ENCODE data around the gene ATP10A. TPM values are rescaled to one million over a fixed set of nuclear protein-coding genes. Genes with fewer than 3 reads are reported as not detected.

The ATP10A gene
- total RNA-seq, 1 experiment from 2014 or later: not detected

DNA sequence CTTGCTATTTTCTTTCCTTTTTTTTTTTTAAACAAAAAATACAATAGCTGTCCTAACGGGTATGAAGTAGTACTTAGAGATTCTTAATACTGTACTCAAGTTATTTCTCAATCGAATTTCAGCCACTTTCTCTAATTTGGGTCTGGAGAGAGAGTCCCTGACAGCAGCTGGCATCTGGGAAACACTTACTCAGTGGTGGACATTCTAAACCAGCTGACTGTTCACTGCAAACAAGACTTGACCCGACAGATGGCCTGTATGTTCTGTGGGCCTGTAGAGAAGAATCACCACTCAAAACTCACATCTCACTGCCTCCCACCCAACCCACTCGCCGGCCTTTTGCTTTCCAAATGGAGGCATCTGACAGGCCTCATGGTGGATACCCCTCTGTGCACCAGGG is 199.6 kb downstream of the ATP10A start:
- no TSS peak for BruUV-seq (replicated peaks)
- intact Hi-C loops (cut with micrococcal nuclease): no loop called here
- TF ChIP-seq, protein P1, sequence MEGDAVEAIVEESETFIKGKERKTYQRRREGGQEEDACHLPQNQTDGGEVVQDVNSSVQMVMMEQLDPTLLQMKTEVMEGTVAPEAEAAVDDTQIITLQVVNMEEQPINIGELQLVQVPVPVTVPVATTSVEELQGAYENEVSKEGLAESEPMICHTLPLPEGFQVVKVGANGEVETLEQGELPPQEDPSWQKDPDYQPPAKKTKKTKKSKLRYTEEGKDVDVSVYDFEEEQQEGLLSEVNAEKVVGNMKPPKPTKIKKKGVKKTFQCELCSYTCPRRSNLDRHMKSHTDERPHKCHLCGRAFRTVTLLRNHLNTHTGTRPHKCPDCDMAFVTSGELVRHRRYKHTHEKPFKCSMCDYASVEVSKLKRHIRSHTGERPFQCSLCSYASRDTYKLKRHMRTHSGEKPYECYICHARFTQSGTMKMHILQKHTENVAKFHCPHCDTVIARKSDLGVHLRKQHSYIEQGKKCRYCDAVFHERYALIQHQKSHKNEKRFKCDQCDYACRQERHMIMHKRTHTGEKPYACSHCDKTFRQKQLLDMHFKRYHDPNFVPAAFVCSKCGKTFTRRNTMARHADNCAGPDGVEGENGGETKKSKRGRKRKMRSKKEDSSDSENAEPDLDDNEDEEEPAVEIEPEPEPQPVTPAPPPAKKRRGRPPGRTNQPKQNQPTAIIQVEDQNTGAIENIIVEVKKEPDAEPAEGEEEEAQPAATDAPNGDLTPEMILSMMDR (IDR thresholded peaks at IDR 0.05; ENCODE audit: unreplicated experiment): no peak
- Mint-ChIP-seq H3K4me1 (ENCODE audit: insufficient read depth, unreplicated experiment) (no peaks in the 10 kb centered on the region), H3K27me3 (ENCODE audit: insufficient read depth, unreplicated experiment) (no peaks in the 10 kb centered on the region), H3K27ac (ENCODE audit: low read depth, unreplicated experiment) (no peak overlapping the region), H3K9me3 (ENCODE audit: unreplicated experiment) (peaks cover 56% of the 10 kb centered on the region), H3K36me3 (ENCODE audit: insufficient read depth, unreplicated experiment) (no peaks in the 10 kb centered on the region), H3K4me3 (ENCODE audit: unreplicated experiment) (no peak overlapping the region)
- POLR2A ChIA-PET: no interaction called here
- no peak for DNase-seq (ENCODE audit: unreplicated experiment)
- CTCF ChIA-PET: interaction anchor here (0.6 kb wide), 1 partner anchor 718 kb away, joined by 3 read pairs; no protein-coding TSS in a partner anchor

DNA sequence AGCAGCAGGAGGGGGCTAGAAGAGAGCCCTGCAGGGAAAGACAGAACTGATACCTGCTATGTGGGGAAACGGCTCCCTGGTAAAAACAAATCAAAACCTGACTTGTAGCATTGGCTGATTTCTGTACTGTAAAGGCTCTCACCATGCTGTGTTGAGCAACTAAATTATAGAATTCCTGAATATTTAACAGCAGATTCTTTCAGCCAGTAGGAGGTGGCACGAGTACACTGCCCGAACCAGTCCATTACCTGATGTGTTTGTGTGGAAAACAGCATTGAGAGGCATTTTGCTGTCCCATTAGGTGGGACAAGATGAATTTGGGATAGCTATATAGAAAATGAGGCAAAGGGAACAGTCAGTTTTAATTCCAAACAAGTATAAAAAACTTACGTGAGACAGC is 201.2 kb downstream of the ATP10A start:
- TF ChIP-seq, protein P1 (IDR thresholded peaks at IDR 0.05; ENCODE audit: unreplicated experiment): no peak
- peaks cover 63% of the 10 kb centered on the region for H3K9me3 Mint-ChIP-seq (ENCODE audit: unreplicated experiment)
- H3K27ac Mint-ChIP-seq (ENCODE audit: low read depth, unreplicated experiment): no peak overlapping the region
- no peaks in the 10 kb centered on the region for H3K36me3 Mint-ChIP-seq (ENCODE audit: insufficient read depth, unreplicated experiment)
- intact Hi-C loops (cut with micrococcal nuclease): no loop called here
- DNase-seq (ENCODE audit: unreplicated experiment): no peak
- H3K4me3 Mint-ChIP-seq (ENCODE audit: unreplicated experiment): no peak overlapping the region
- POLR2A ChIA-PET: no interaction called here
- H3K27me3 Mint-ChIP-seq (ENCODE audit: insufficient read depth, unreplicated experiment): no peaks in the 10 kb centered on the region
- no peaks in the 10 kb centered on the region for H3K4me1 Mint-ChIP-seq (ENCODE audit: insufficient read depth, unreplicated experiment)
- CTCF ChIA-PET: no interaction called here
- no TSS peak for BruUV-seq (replicated peaks)

DNA sequence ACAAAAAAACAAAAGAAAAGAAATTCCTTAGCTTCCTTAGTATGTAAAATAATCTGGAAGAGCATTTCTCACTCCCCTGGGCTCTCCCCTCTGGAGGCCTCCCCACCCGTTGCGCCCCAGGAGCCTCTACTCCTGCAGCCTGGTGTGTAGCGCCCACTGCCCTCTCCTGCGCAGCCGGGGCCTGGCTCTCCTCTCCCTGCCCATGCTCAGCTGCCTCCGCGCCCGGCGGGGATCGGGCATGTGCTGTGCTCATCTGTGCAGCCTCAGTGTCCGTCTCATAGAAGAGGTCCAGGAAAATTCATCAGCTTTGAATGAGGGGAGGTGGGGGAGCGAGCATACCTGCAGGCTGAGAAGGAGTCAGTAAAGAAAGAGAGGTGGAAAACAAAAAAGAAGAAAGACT is 203.9 kb downstream of the ATP10A start:
- TF ChIP-seq, protein P1 (IDR thresholded peaks at IDR 0.05; ENCODE audit: unreplicated experiment): no peak
- CTCF ChIA-PET: no interaction called here
- Mint-ChIP-seq H3K9me3 (ENCODE audit: unreplicated experiment) (peaks cover 43% of the 10 kb centered on the region), H3K4me1 (ENCODE audit: insufficient read depth, unreplicated experiment) (no peaks in the 10 kb centered on the region), H3K4me3 (ENCODE audit: unreplicated experiment) (no peak overlapping the region), H3K27me3 (ENCODE audit: insufficient read depth, unreplicated experiment) (no peaks in the 10 kb centered on the region), H3K27ac (ENCODE audit: low read depth, unreplicated experiment) (no peak overlapping the region), H3K36me3 (ENCODE audit: insufficient read depth, unreplicated experiment) (no peaks in the 10 kb centered on the region)
- POLR2A ChIA-PET: no interaction called here
- no peak for DNase-seq (ENCODE audit: unreplicated experiment)
- intact Hi-C loops (cut with micrococcal nuclease): no loop called here
- no TSS peak for BruUV-seq (replicated peaks)

DNA sequence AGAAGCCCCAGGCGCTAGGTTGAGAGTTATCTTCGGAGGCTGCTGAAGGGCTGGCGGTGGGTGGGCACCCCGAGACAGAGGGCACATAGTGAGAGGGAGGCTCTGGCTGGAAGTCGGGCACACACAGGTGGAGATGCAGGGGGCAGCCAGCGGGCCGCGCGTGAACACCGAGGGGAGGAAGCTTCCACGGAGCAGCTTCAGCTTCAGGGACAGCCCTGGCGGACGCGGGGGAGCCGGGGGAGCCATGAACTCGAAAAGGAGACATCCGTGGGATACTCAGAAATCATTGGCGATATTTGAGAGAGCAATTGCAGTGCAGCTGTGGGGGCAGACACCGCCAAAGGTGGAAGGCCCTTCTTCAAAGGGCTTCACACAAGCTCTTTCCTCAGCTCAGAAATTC is 204.6 kb downstream of the ATP10A start:
- H3K9me3 Mint-ChIP-seq (ENCODE audit: unreplicated experiment): peaks cover 43% of the 10 kb centered on the region
- no peaks in the 10 kb centered on the region for H3K27me3 Mint-ChIP-seq (ENCODE audit: insufficient read depth, unreplicated experiment)
- no peak for DNase-seq (ENCODE audit: unreplicated experiment)
- no peak overlapping the region for H3K27ac Mint-ChIP-seq (ENCODE audit: low read depth, unreplicated experiment)
- intact Hi-C loops (cut with micrococcal nuclease): no loop called here
- no peaks in the 10 kb centered on the region for H3K4me1 Mint-ChIP-seq (ENCODE audit: insufficient read depth, unreplicated experiment)
- H3K36me3 Mint-ChIP-seq (ENCODE audit: insufficient read depth, unreplicated experiment): no peaks in the 10 kb centered on the region
- H3K4me3 Mint-ChIP-seq (ENCODE audit: unreplicated experiment): no peak overlapping the region
- BruUV-seq (replicated peaks): no TSS peak
- ChIA-PET POLR2A (no interaction called here), CTCF (no interaction called here)
- TF ChIP-seq, protein P1 (IDR thresholded peaks at IDR 0.05; ENCODE audit: unreplicated experiment): no peak
